CD14-positive monocyte (primary cell): Measurements from ENCODE around the gene SRCAP. TPM values are rescaled to one million over a fixed set of nuclear protein-coding genes. Genes with fewer than 3 reads are reported as not detected.

ENCODE experiments used
- DNase-seq, 3 donors: peaks; one replicate each; pipeline ENCODE4 v3.0.0-alpha.2; 2011 to 2022
- H2AFZ ChIP-seq: 2 replicates; pipeline ENCODE4 v1.6.0; 2012; ENCODE audit warnings: mild to moderate bottlenecking, low read depth, low read length, inconsistent platforms; ENCODE audit not compliant: insufficient read depth, poor library complexity, severe bottlenecking
- H3K27ac ChIP-seq, 2 donors: 1 replicate in 1 of 2; 2 replicates in 1 of 2; pipeline ENCODE4 v1.5.1; 2012 to 2013; ENCODE audit warnings: low read length in 2 of 2, control low read depth in 1 of 2, inconsistent platforms in 1 of 2, low read depth in 1 of 2, mild to moderate bottlenecking in 1 of 2
- H3K27me3 ChIP-seq, 2 donors: one replicate each; pipeline versions ENCODE4 v1.6.0 to v1.6.1; 2011 to 2013; ENCODE audit warnings: low read length in 2 of 2; ENCODE audit not compliant: control insufficient read depth in 2 of 2, insufficient read depth in 2 of 2
- H3K36me3 ChIP-seq, 2 donors: replicated peaks in 1 of 2; 1 replicate in 1 of 2; 2 replicates in 1 of 2; pipeline versions ENCODE4 v1.5.1 to v1.6.1; 2012 to 2013; ENCODE audit warnings: low read length in 2 of 2, control low read depth in 1 of 2, inconsistent platforms in 1 of 2, mild to moderate bottlenecking in 1 of 2; ENCODE audit not compliant: insufficient read depth in 2 of 2, control insufficient read depth in 1 of 2
- H3K4me1 ChIP-seq, 2 donors: 1 replicate in 1 of 2; 2 replicates in 1 of 2; pipeline versions ENCODE4 v1.5.1 to v1.6.1; 2012 to 2013; ENCODE audit warnings: low read length in 2 of 2, control low read depth in 1 of 2, inconsistent platforms in 1 of 2, mild to moderate bottlenecking in 1 of 2, moderate library complexity in 1 of 2; ENCODE audit not compliant: insufficient read depth in 2 of 2, control insufficient read depth in 1 of 2
- H3K4me2 ChIP-seq: replicated peaks from 2 replicates; pipeline ENCODE3; 2012; ENCODE audit warnings: low read length, moderate library complexity, mild to moderate bottlenecking; ENCODE audit not compliant: poor library complexity, severe bottlenecking; ENCODE audit errors: extremely low read depth
- H3K4me3 ChIP-seq, 3 experiments: fragments of 200-600 bp in 1 of 3; sonication (generic) in 1 of 3; replicated peaks in 1 of 3; 1 replicate in 2 of 3; 2 replicates in 1 of 3; pipeline ENCODE4 v1.5.1; 2011 to 2013; ENCODE audit warnings: low read length in 3 of 3, mild to moderate bottlenecking in 3 of 3, control low read depth in 2 of 3, low read depth in 2 of 3, inconsistent platforms in 1 of 3, moderate library complexity in 1 of 3
- H3K79me2 ChIP-seq: 2 replicates; pipeline ENCODE4 v1.6.0; 2012; ENCODE audit warnings: mild to moderate bottlenecking, control low read depth, inconsistent platforms, low read length, moderate library complexity; ENCODE audit not compliant: insufficient read depth
- H3K9ac ChIP-seq: 2 replicates; pipeline ENCODE4 v1.6.0; 2017; ENCODE audit warnings: low read length, mild to moderate bottlenecking; ENCODE audit not compliant: insufficient read depth, poor library complexity, severe bottlenecking
- H3K9me3 ChIP-seq, 2 donors: replicated peaks in 1 of 2; 1 replicate in 1 of 2; 2 replicates in 1 of 2; pipeline versions ENCODE4 v1.5.1 to v1.6.1; 2012 to 2013; ENCODE audit warnings: low read length in 2 of 2, control low read depth in 1 of 2; ENCODE audit not compliant: control insufficient read depth in 1 of 2, insufficient read depth in 1 of 2
- H4K20me1 ChIP-seq: 2 replicates; pipeline ENCODE4 v1.6.0; 2012; ENCODE audit warnings: mild to moderate bottlenecking, low read length, control low read depth, moderate library complexity; ENCODE audit not compliant: insufficient read depth
- H3K27ac Mint-ChIP-seq, 7 donors: one replicate each; pipeline ENCODE4 v1.8.0; 2020; ENCODE audit warnings: mild to moderate bottlenecking in 7 of 7, mixed read lengths in 7 of 7, moderate library complexity in 6 of 7, inconsistent platforms in 2 of 7
- H3K27me3 Mint-ChIP-seq, 3 donors: one replicate each; pipeline ENCODE4 v1.8.0; 2021 to 2022; ENCODE audit warnings: low read depth in 3 of 3, mild to moderate bottlenecking in 3 of 3, mixed read lengths in 3 of 3, moderate library complexity in 3 of 3, inconsistent platforms in 1 of 3
- H3K36me3 Mint-ChIP-seq, 2 donors: one replicate each; pipeline ENCODE4 v1.8.0; 2020; ENCODE audit warnings: mixed read lengths in 2 of 2, inconsistent platforms in 1 of 2, mild to moderate bottlenecking in 1 of 2
- H3K4me1 Mint-ChIP-seq: one replicate; pipeline ENCODE4 v1.8.0; 2020; ENCODE audit warnings: mild to moderate bottlenecking, mixed read lengths
- H3K4me3 Mint-ChIP-seq, 2 donors: one replicate each; pipeline ENCODE4 v1.8.0; 2020; ENCODE audit warnings: mild to moderate bottlenecking in 2 of 2, mixed read lengths in 2 of 2, moderate library complexity in 1 of 2
- H3K9me3 Mint-ChIP-seq, 7 donors: one replicate each; pipeline ENCODE4 v1.8.0; 2020 to 2022; ENCODE audit warnings: mixed read lengths in 7 of 7, mild to moderate bottlenecking in 6 of 7, moderate library complexity in 6 of 7, inconsistent platforms in 2 of 7
- WGBS: methylation state at CpG from one replicate; pipeline ENCODE4 v1.1.5; 2013; ENCODE audit warnings: missing lambda C conversion rate; ENCODE audit not compliant: insufficient coverage; 5-methylcytosine and 5-hydroxymethylcytosine counted together
- intact Hi-C, 2 donors: fragments of 100-400 bp; cut with micrococcal nuclease; formaldehyde crosslinking; loops; one replicate each; pipeline versions ENCODE4 v1.15.0 to v1.15.1; 2023
- polyA plus RNA-seq, 3 donors: library from polyadenylated mRNA; depleted of rRNA in 1 of 3; unstranded in 2 of 3; stranded (reverse) in 1 of 3; fragments of 300-500 nt in 2 of 3; fragments of >200 nt in 1 of 3; fragmentation: Illumina TruSeq in 2 of 3; gene quantifications; 1 replicate in 2 of 3; 2 replicates in 1 of 3; pipeline ENCODE4 v1.2.3, GENCODE V29; 2012 to 2021
- TF ChIP-seq, protein P1 (sequence below): fragments of 200-600 bp; IDR thresholded peaks from one replicate; pipeline ENCODE4 v1.8.0; 2022; ENCODE audit warnings: antibody characterized with exemption, mild to moderate bottlenecking

The SRCAP gene
- polyA plus RNA-seq, 3 donors = 3.0 to 16.0 (median 6.3) TPM

GRCh38 chr16:30764816-30765465 lies 66.0 kb downstream of the SRCAP start:
- Histone ChIP-seq H3K4me3 (no peak overlapping the region), H3K27me3 (no peaks in the 10 kb centered on the region), H3K79me2 (peaks cover 58% of the 10 kb centered on the region), H3K27ac (no peak overlapping the region), H2AFZ (no peak overlapping the region), H3K4me2 (no peak overlapping the region), H3K4me1 (peaks cover 29 to 36% of the 10 kb centered on the region in 2 donors), H4K20me1 (peaks cover 21% of the 10 kb centered on the region), H3K9ac (no peak overlapping the region), H3K9me3 (no peaks in the 10 kb centered on the region), H3K36me3 (peaks cover 68 to 71% of the 10 kb centered on the region in 2 donors)
- Mint-ChIP-seq H3K4me1 (peaks cover 31% of the 10 kb centered on the region), H3K9me3 (no peaks in the 10 kb centered on the region), H3K27me3 (peaks cover 0 to 3% (median 0%) of the 10 kb centered on the region in 3 donors), H3K4me3 (no peak overlapping the region), H3K36me3 (peaks cover 67 to 81% of the 10 kb centered on the region in 2 donors), H3K27ac (peak overlapping the region in 1 of 7 donors; percentile 50)
- intact Hi-C loops = loop anchor here in 1 of 2 donors (5.0 to 10.0 kb wide), 3 partner anchors 42 to 160 kb away; partner anchors contain the start of genes FBRS and FBXL19
- DNase-seq = no peak
- 100% methylated on average over 9 of the region's 12 CpGs for WGBS
- TF ChIP-seq, protein P1, sequence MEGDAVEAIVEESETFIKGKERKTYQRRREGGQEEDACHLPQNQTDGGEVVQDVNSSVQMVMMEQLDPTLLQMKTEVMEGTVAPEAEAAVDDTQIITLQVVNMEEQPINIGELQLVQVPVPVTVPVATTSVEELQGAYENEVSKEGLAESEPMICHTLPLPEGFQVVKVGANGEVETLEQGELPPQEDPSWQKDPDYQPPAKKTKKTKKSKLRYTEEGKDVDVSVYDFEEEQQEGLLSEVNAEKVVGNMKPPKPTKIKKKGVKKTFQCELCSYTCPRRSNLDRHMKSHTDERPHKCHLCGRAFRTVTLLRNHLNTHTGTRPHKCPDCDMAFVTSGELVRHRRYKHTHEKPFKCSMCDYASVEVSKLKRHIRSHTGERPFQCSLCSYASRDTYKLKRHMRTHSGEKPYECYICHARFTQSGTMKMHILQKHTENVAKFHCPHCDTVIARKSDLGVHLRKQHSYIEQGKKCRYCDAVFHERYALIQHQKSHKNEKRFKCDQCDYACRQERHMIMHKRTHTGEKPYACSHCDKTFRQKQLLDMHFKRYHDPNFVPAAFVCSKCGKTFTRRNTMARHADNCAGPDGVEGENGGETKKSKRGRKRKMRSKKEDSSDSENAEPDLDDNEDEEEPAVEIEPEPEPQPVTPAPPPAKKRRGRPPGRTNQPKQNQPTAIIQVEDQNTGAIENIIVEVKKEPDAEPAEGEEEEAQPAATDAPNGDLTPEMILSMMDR = no peak

DNA sequence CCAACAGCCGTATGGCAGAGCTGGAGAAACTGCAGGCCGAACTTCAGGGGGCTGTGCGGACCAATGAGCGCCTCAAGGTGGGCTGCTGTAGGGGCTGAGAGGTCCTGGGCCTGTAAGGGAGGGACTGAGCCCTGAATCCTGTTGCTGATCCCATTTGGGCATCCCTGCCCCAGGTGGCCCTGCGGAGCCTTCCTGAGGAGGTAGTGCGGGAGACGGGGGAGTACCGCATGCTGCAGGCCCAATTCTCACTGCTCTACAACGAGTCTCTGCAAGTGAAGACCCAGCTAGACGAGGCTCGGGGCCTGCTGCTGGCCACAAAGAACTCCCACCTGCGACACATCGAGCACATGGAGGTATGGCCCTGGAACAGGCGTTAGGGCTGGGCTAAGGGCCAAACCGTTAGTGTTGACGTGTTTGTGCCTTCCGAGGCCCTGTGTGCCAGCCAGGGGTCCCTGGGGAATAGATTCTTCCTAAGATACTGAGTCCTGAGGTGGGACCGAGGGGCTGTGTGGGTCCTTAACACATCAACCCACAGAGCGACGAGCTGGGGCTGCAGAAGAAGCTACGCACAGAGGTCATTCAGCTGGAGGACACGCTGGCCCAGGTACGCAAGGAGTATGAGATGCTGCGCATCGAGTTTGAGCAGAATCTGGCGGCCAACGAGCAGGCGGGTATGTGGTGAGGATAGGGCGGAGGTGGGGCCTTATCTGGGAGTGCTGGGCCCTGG lies 67.4 kb downstream of the SRCAP start:
- Histone ChIP-seq H3K4me2 (no peak overlapping the region), H3K9ac (no peak overlapping the region), H3K79me2 (peaks cover 43% of the 10 kb centered on the region), H3K4me3 (no peak overlapping the region), H3K27me3 (no peaks in the 10 kb centered on the region), H3K4me1 (peaks cover 15 to 22% of the 10 kb centered on the region in 2 donors), H3K36me3 (peaks cover 80 to 86% of the 10 kb centered on the region in 2 donors), H3K27ac (no peak overlapping the region), H3K9me3 (no peaks in the 10 kb centered on the region), H4K20me1 (peaks cover 21% of the 10 kb centered on the region), H2AFZ (no peak overlapping the region)
- TF ChIP-seq, protein P1 = no peak
- Mint-ChIP-seq H3K9me3 (no peaks in the 10 kb centered on the region), H3K36me3 (peaks cover 79 to 86% of the 10 kb centered on the region in 2 donors), H3K27ac (peak overlapping the region in 2 of 7 donors; percentile 43 to 50), H3K27me3 (peaks cover 0 to 2% (median 0%) of the 10 kb centered on the region in 3 donors), H3K4me1 (peaks cover 16% of the 10 kb centered on the region), H3K4me3 (no peak overlapping the region)
- WGBS = 96% methylated on average over 29 of the region's 29 CpGs
- DNase-seq = no peak
- intact Hi-C loops = loop anchor here in 1 of 2 donors (10.0 kb wide), 1 partner anchor 158 kb away; the partner anchor contains the start of gene FBXL19
